ENCODE data around the gene CAMKK2.
"Not testable (repeated sequence)": the region's sequence is repeated elsewhere in the genome, so short reads cannot be mapped to it uniquely, and the experiment has no call there.

Gene CAMKK2

DNA sequence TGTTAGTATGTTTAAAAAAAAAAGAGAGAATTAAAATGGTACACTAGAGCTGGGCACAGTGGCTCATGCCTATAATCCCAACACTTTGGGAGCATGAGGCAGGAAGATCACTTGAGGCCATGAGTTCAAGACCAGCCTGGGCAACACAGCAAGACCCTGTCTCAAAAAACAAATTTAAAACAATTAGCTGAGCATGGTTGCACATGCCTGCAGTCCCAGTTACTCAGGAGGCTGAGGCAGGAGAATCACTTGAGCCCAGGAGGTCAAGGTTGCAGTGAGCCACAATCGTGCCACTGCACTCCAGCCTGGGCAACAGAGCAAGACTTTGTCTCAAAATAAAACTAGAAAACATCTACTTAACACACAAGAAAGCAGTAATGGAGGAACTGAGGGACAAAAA, 13.7 kb upstream of the CAMKK2 start:
- H3K4me1 Mint-ChIP-seq; H3K9me3 Mint-ChIP-seq; DNase-seq (ENCODE audit: low spot score in 2 of 2); H3K4me3 Mint-ChIP-seq; ATAC-seq: not testable (repeated sequence)
- H3K36me3 Mint-ChIP-seq: peaks cover 83% of the 10 kb centered on the region
- peak overlapping the region; percentile 15 for H3K27ac Mint-ChIP-seq

DNA sequence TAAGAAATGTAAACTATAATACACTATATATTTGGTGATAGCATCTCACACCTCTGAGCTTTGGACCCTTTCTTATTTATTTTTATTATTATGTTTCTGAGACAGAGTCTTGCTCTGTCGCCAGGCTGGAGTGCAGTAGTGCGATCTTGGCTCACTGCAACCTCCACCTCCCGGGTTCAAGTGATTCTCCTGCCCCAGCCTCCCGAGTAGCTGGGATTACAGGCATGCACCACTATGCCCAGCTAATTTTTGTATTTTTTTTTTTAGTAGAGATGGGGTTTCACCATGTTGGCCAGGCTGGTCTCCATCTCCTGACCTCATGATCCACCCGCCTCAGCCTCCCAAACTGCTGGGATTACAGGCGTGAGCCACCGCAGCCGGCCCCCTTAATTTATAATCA, 10.9 kb upstream of the CAMKK2 start:
- H3K36me3 Mint-ChIP-seq: peaks cover 56% of the 10 kb centered on the region
- H3K27ac Mint-ChIP-seq; H3K4me1 Mint-ChIP-seq; H3K4me3 Mint-ChIP-seq; H3K9me3 Mint-ChIP-seq; ATAC-seq; DNase-seq (ENCODE audit: low spot score in 2 of 2): not testable (repeated sequence)

DNA sequence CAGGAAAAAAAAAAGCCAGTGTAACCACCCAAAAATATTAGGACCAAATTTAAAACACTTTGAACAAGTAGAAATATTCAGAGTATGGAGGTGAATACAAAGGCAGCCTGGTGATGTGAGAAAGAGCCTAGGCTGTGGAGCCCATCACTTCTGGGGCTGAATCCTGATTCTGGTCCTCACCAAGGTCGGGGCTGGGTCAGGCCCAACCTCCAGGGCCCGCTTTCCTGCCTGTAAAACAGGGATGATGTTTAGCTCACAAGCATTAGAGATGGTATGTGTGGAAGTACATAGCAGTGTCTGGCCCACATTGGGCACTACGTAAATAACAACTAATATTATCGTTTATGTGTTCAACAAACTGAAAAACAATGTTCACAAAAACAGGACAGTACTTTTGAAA, 7.8 kb upstream of the CAMKK2 start:
- Mint-ChIP-seq H3K36me3 (peaks cover 25% of the 10 kb centered on the region), H3K9me3 (no peaks in the 10 kb centered on the region), H3K4me1 (no peaks in the 10 kb centered on the region), H3K27ac (no peak overlapping the region), H3K4me3 (no peak overlapping the region)
- ATAC-seq: no peak
- DNase-seq (ENCODE audit: low spot score in 2 of 2): no peak

DNA sequence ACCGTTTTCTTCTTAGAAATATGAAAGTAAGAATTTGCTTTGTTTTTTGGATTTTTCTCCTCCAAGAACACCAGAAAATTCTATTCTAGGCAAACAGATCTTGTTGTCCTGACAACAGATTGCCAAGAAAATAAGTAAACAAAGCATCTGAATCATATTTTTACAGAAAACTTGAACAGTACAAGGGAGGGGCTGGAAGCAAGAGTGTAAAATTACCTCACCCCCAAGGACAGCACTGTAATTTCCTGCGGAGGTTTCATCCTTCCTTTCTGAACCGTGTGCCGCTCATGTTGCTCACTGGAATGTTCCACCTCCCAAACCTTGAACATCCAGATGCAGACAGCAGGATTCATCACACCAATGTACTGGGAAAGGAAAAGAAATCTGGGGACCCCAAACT, 5.4 kb upstream of the CAMKK2 start:
- no peaks in the 10 kb centered on the region for H3K9me3 Mint-ChIP-seq
- ATAC-seq (no peak), DNase-seq (ENCODE audit: low spot score in 2 of 2) (no peak)
- peaks cover 9% of the 10 kb centered on the region for H3K36me3 Mint-ChIP-seq
- H3K4me3 Mint-ChIP-seq: no peak overlapping the region
- no peak overlapping the region for H3K27ac Mint-ChIP-seq
- peaks cover 10% of the 10 kb centered on the region for H3K4me1 Mint-ChIP-seq

DNA sequence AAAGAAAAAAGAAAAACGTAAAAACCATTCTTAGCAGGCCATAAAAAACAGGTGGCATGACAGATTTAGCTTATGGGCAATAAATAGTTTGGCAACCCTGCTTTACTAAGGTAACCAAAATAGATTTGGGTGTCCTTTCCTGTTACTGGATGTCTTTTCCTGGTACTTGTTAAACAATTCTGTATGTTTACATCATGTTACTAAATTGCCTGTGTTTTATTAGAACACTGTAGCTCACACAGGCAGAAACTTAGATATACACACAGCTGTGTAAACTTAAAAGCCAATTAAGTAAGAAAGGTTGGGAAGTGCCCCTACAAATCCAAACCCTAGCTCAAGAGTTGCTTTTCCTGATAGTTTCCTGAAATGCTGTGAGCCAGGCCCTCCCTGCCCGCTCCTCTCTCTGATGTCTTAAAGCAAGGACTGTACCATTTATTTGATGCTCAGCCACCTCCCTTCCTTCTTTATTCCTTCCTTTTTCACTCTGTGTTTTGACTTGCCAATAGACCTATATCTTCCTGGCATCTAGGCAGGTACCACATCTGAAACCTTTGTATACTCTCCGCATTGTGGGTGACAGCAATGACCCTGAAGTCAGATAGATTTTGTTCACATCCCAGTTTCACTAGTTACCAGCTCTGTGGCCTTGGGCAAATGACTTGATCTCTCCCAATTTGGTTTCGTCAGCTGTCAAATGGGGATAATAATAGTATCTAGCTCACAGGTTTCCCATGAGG, 3.7 kb upstream of the CAMKK2 start:
- no peak overlapping the region for H3K27ac Mint-ChIP-seq
- DNase-seq (ENCODE audit: low spot score in 2 of 2) (no peak), ATAC-seq (no peak)
- no peak overlapping the region for H3K4me3 Mint-ChIP-seq
- no peaks in the 10 kb centered on the region for H3K9me3 Mint-ChIP-seq
- H3K4me1 Mint-ChIP-seq: peaks cover 17% of the 10 kb centered on the region
- peaks cover 8% of the 10 kb centered on the region for H3K36me3 Mint-ChIP-seq

DNA sequence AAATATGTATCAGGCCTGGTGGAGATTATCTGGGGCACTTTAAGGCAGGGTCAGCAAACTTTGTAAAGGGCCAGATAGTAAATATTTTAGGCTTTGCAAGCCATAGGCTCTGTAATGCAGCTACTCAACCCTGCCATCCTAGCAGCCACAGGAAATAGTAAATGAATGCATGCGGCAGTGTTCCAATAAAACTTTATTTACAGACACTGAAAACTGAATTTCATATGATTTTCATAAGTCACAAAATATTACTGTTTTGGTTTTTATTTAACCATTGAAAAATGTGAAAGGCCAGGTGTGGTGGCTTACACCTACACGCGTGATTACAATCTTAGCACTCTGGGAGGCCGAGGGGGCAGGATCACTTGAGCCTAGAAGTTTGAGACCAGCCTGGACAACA, 3.2 kb upstream of the CAMKK2 start:
- Mint-ChIP-seq H3K9me3 (no peaks in the 10 kb centered on the region), H3K4me1 (peaks cover 20% of the 10 kb centered on the region), H3K4me3 (no peak overlapping the region), H3K27ac (no peak overlapping the region), H3K36me3 (peaks cover 8% of the 10 kb centered on the region)
- ATAC-seq (no peak), DNase-seq (ENCODE audit: low spot score in 2 of 2) (no peak)

DNA sequence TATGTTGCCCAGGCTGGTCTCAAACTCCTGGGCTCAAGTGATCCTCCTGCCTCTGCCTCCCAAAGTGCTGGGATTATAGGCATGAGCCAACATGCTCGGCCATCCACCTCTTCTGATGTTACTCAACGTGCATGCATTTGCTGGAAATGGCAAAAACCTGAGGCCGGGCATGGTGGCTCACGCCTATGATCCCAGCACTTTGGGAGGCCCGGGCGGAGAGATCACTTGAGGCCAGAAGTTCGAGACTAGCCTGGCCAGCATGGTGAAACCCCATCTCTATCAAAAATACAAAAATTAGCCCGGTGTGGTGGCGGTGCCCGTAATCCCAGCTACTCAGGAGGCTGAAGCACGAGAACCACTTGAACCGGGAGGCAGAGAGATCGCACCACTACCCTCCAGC, 1.9 kb upstream of the CAMKK2 start:
- not testable (repeated sequence) for H3K27ac Mint-ChIP-seq; ATAC-seq; DNase-seq (ENCODE audit: low spot score in 2 of 2); H3K9me3 Mint-ChIP-seq
- Mint-ChIP-seq H3K4me1 (peaks cover 20% of the 10 kb centered on the region), H3K4me3 (peak overlapping the region; percentile 86), H3K36me3 (peaks cover 13% of the 10 kb centered on the region)

DNA sequence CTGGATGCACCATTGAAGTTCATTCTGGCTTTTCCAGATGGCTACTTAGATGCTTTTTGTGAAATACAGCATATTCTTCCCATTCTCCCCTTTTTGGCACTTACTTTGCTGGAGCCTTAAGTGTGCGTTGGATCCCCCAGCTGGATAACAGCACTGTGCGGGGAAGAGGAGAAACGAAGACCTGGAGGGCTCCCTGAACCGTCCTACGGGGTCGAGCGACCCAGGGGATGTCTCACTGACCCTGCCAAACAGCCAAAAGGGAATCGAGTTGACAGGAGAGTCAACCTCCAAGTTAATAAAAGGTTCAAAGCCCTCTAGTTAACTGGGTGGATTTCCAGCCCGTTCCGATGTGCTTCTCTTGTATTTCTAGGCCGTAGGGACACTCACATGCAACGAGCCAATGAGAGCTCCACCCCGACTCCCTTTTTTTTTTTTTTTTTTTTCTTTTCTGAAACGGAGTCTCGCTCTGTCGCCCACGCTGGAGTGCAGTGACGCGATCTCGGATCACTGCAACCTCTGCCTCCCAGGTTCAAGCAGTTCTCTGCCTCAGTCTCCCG, 1.0 kb upstream of the CAMKK2 start:
- Mint-ChIP-seq H3K27ac (no peak overlapping the region), H3K9me3 (no peaks in the 10 kb centered on the region), H3K4me3 (peak overlapping the region; percentile 86), H3K4me1 (peaks cover 20% of the 10 kb centered on the region), H3K36me3 (peaks cover 22% of the 10 kb centered on the region)
- ATAC-seq: no peak
- peak; percentile 7 to 66 for DNase-seq (ENCODE audit: low spot score in 2 of 2)

DNA sequence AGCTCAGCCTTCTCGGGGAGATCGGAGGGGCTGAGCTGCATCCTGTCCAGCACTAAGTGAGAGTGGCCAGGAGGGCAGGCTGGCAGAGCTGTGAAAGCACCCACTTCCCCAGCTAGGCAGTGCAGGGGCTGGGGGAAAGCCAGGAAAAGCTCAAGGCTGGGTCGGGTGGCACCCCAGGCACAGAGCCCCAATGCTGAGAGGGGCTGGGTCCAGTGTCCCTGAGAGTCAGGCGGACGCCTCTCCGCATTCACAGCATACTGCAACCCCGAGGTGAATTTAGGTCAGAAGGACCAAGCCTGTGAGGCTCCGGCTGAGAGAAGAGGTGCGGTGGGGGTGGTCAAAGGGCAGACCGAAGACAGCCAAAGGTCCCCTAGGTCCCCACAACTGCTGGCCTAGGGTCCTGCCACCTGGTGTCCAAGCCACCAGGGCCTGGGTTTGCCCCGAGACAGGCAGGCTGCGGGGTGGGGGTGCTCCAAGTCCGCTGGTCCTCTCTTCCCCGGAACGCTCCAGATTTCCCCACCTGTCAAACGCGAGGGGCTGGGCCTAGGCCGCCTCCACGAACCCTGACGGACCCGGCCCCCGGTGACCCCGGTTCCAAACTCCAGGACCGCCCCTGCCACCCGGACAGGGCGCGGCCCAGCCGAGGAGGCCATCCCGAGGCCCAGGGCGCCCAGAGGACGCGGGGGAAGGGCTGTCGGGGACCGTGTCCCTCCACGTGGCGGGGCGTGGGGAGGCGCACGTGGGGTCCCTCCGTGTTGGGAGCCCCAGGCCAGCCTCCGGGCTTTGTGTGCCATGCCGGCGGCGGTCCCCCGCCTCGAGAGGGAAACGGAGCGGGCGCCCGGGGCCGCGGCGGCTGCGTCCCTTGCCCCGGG, 527 bp downstream of the CAMKK2 start:
- Mint-ChIP-seq H3K4me3 (peak overlapping the region; percentile 86), H3K9me3 (no peaks in the 10 kb centered on the region), H3K36me3 (peaks cover 26% of the 10 kb centered on the region), H3K4me1 (peaks cover 26% of the 10 kb centered on the region), H3K27ac (peak overlapping the region; percentile 80)
- ATAC-seq (peak; percentile 51), DNase-seq (ENCODE audit: low spot score in 2 of 2) (peak; percentile 17 to 79)

DNA sequence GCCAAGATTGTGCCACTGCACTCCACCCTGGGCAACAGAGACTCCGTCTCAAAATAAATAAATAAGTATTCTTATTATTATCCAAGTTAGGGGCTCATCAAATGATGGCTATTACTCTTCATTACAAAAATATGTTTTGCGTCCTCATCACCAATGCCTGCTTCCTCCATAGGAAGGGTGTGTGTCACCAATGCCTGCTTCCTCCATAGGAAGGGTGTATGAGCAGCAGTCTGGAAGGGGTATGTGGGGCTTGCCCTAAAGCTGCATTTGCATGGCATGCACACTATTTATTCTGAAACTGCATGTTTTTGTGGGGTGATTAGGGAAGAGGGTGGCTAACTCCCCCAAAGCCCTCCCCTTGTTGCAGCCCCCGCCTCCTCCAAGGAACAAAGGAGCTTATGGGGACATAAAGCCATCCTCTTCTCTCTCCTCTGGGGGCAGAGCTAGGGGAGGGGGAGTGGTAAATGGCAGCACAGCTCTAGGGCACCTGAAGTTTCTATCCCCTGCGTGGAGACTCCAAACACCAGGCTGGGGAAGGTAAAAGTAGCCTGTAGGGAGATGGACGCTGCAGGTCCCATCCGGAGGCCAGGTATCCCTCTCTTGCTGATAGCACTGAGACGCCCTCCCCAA, 1.3 kb downstream of the CAMKK2 start:
- ATAC-seq (no peak), DNase-seq (ENCODE audit: low spot score in 2 of 2) (peak in 1 of 2 donors; percentile 53)
- H3K36me3 Mint-ChIP-seq: peaks cover 33% of the 10 kb centered on the region
- H3K27ac Mint-ChIP-seq: peak overlapping the region; percentile 80
- peak overlapping the region; percentile 86 for H3K4me3 Mint-ChIP-seq
- H3K9me3 Mint-ChIP-seq: no peaks in the 10 kb centered on the region
- peaks cover 26% of the 10 kb centered on the region for H3K4me1 Mint-ChIP-seq

DNA sequence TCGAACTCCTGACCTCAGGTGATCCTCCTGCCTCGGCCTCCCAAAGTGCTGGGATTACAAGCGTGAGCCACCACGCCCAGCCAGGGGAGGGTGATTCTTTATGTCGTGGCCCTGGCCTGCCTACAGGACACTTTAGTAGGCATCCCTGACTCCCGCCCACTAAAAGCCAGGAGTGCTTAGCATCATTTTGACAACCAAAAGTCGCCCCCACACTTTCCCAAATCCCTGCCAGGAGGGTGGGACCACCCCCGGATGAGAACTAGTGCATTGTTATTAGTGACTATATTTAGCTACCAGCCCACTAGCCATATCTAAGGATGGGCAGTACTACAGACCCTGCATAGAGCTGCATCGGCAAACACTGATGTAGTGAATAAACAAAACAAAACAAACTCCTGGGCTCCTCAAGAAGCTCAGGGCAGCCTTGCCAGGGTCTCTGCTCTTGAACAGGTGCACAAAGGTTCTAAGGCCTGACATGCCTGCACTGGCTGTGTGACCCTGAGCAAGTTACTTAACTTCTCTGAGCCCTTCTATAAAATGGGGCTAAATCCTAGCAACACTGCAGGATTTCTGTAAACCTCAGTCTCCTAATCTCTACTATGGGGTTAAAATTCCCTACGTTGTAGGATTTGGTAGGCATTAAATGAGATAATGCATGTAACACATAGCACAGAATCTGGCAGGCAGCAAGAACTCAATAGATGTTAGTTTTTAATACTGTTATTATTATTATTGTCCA, 2.2 kb downstream of the CAMKK2 start:
- Mint-ChIP-seq H3K36me3 (peaks cover 38% of the 10 kb centered on the region), H3K9me3 (no peaks in the 10 kb centered on the region), H3K27ac (no peak overlapping the region), H3K4me1 (peaks cover 26% of the 10 kb centered on the region), H3K4me3 (no peak overlapping the region)
- ATAC-seq: no peak
- no peak for DNase-seq (ENCODE audit: low spot score in 2 of 2)

DNA sequence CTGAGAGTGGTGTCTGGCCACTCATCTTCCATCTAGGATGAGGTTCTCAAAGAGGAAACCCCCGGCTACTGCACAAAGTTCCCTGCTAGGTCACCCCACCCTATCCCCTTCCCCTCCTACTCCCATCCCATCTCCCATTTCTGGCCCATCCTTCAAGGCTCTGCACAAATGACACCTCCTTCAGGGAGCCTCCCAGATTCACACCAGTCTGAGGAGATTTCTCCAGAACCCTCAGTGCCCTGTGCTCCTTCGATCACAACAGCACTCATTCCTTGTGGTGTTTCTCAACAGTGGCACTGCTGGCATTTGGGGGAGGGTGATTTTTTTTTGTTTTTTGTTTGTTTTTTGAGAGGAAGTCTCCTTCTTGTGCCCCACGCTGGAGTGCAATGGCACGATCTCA, 2.9 kb downstream of the CAMKK2 start:
- Mint-ChIP-seq H3K4me1 (peaks cover 28% of the 10 kb centered on the region), H3K36me3 (peaks cover 38% of the 10 kb centered on the region), H3K9me3 (no peaks in the 10 kb centered on the region), H3K4me3 (no peak overlapping the region), H3K27ac (no peak overlapping the region)
- DNase-seq (ENCODE audit: low spot score in 2 of 2): no peak
- ATAC-seq: no peak

DNA sequence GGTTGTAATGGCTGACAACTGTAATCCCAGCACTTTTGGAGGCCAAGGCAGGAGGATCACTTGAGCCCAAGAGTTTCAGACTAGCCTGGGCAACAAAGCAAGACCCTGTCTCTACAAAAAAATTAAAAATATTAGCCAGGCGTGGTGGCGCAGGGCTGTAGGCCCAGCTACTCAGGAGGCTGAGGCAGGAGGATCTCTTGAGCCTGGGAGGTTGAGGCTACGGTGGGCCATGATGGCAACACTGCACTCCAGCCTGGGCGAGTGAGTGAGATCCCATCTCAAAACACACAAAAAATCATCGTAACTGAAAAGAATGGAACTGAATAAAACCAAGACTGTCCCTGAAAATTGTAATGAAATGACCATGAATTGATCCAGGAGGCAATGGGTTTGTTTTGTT, 6.1 kb downstream of the CAMKK2 start:
- Mint-ChIP-seq H3K4me1 (peaks cover 20% of the 10 kb centered on the region), H3K27ac (no peak overlapping the region)
- ATAC-seq: no peak

DNA sequence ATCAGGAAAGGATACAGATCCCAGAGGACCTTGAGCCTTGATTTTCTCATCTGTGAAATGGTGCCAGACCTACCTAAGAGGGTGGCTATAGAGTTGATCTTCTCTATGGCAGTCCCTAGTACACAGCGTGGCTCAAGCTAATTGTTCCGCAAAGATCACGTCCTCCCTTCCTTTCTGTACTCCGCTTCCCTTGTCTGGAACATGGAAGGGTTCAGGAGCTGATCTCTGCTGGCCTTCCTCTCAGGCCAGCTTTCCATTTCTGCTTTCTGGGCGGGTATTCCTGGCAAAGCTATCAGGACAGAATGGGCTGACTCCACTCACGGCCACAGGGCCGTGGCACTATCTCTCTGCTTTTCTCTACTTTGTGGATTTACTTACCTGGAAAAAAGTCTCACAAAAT, 6.5 kb downstream of the CAMKK2 start:
- Mint-ChIP-seq H3K4me1 (peaks cover 16% of the 10 kb centered on the region), H3K9me3 (no peaks in the 10 kb centered on the region), H3K27ac (no peak overlapping the region), H3K4me3 (no peak overlapping the region), H3K36me3 (peaks cover 30% of the 10 kb centered on the region)
- DNase-seq (ENCODE audit: low spot score in 2 of 2): no peak
- ATAC-seq: no peak

More for the DNA sequence above, 6.1 kb downstream of the CAMKK2 start:
- Mint-ChIP-seq H3K4me3 (no peak overlapping the region), H3K36me3 (peaks cover 30% of the 10 kb centered on the region), H3K9me3 (no peaks in the 10 kb centered on the region)
- DNase-seq (ENCODE audit: low spot score in 2 of 2): no peak

DNA sequence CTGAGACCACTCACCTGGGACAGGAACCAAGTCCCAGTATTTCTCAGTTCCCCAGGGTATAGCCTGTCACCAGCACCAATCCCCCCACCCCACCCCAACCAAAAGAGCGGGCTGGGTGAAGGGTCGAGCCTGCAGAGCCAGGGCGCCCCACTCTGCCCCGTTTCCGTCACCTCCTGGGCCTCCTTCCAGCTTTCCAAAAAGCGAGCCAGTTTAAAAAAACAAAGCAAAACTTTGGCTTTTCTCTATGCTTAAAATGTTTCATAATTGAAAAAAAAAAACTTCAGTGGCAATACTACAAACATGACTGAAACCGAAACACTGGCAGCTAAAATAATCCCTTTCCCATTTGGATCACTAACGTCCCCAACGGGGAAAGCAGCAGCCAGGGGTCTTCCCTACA, 7.5 kb downstream of the CAMKK2 start:
- H3K4me3 Mint-ChIP-seq: no peak overlapping the region
- peaks cover 30% of the 10 kb centered on the region for H3K36me3 Mint-ChIP-seq
- no peak for DNase-seq (ENCODE audit: low spot score in 2 of 2)
- H3K4me1 Mint-ChIP-seq: peaks cover 16% of the 10 kb centered on the region
- no peak overlapping the region for H3K27ac Mint-ChIP-seq
- no peaks in the 10 kb centered on the region for H3K9me3 Mint-ChIP-seq
- ATAC-seq: no peak
